ENCODE results near the gene SLC25A42.
"Not testable (repeated sequence)": the region's sequence is repeated elsewhere in the genome, so short reads cannot be mapped to it uniquely, and the experiment has no call there.

Gene SLC25A42

GRCh38 chr19:19145684-19146608 lies 82.2 kb downstream of the SLC25A42 start:
- TF ChIP-seq CTCF (conservative IDR thresholded peaks at IDR 0.05; ENCODE audit: low read depth), result peak; percentile 98
- POLR2A ChIA-PET (ENCODE audit: low non-redundant PET), result no interaction called here
- DNase-seq (ENCODE audit: low spot score), result peak; percentile 53
- CTCF ChIA-PET, result interaction anchor here (0.5 to 2.1 kb wide), 19 partner anchors 11 to 1326 kb away, joined by 3 to 13 read pairs (median 3); no protein-coding TSS in a partner anchor
- no peak overlapping the region for H3K27ac ChIP-seq

GRCh38 chr19:19146865-19147264 lies 83.1 kb downstream of the SLC25A42 start:
- no peak overlapping the region for H3K27ac ChIP-seq
- TF ChIP-seq CTCF (conservative IDR thresholded peaks at IDR 0.05; ENCODE audit: low read depth), result no peak
- CTCF ChIA-PET, result interaction anchor here (0.7 to 2.1 kb wide), 6 partner anchors 10 to 343 kb away, joined by 3 to 13 read pairs (median 6); no protein-coding TSS in a partner anchor
- POLR2A ChIA-PET (ENCODE audit: low non-redundant PET), result interaction anchor here (0.8 kb wide), 1 partner anchor 9 kb away, joined by 3 read pairs; no protein-coding TSS in a partner anchor
- DNase-seq (ENCODE audit: low spot score), result no peak

- no peak overlapping the region for H3K27ac ChIP-seq
- TF ChIP-seq CTCF (conservative IDR thresholded peaks at IDR 0.05; ENCODE audit: low read depth), result no peak
- POLR2A ChIA-PET (ENCODE audit: low non-redundant PET), result interaction anchor here (0.6 to 0.8 kb wide), 2 partner anchors 9 to 247 kb away, joined by 3 read pairs; no protein-coding TSS in a partner anchor
- no peak for DNase-seq (ENCODE audit: low spot score)
- CTCF ChIA-PET, result interaction anchor here (0.6 to 2.1 kb wide), 6 partner anchors 9 to 342 kb away, joined by 3 to 13 read pairs (median 5); no protein-coding TSS in a partner anchor
Observed at GRCh38 chr19:19147344-19147743, 83.5 kb downstream of the SLC25A42 start.

- H3K27ac ChIP-seq, result 0 out of 2 replicates have a peak overlapping the region, but pooled peaks have one; percentile 6
- POLR2A ChIA-PET (ENCODE audit: low non-redundant PET), result not testable (repeated sequence)
- CTCF ChIA-PET, result interaction anchor here (0.7 to 0.8 kb wide), 3 partner anchors 9 to 655 kb away, joined by 3 to 5 read pairs (median 3); no protein-coding TSS in a partner anchor
Observed at GRCh38 chr19:19148504-19148903, 84.7 kb downstream of the SLC25A42 start.

GRCh38 chr19:19149435-19149834 lies 85.6 kb downstream of the SLC25A42 start:
- no peak for TF ChIP-seq CTCF (conservative IDR thresholded peaks at IDR 0.05; ENCODE audit: low read depth)
- H3K27ac ChIP-seq, result peak overlapping the region; percentile 6; the same call in 1 of the 2 replicates
- DNase-seq (ENCODE audit: low spot score), result no peak
- CTCF ChIA-PET, result interaction anchor here (0.6 kb wide), 1 partner anchor 126 kb away, joined by 3 read pairs; no protein-coding TSS in a partner anchor
- POLR2A ChIA-PET (ENCODE audit: low non-redundant PET), result no interaction called here

More at GRCh38 chr19:19148504-19148903, 84.7 kb downstream of the SLC25A42 start:
- not testable (repeated sequence) for DNase-seq (ENCODE audit: low spot score)

- ChIA-PET POLR2A (ENCODE audit: low non-redundant PET) (no interaction called here), CTCF (interaction anchor here (0.7 kb wide), 1 partner anchor 24 kb away, joined by 3 read pairs; no protein-coding TSS in a partner anchor)
- no peak overlapping the region for H3K27ac ChIP-seq
- DNase-seq (ENCODE audit: low spot score), result no peak
- no peak for TF ChIP-seq CTCF (conservative IDR thresholded peaks at IDR 0.05; ENCODE audit: low read depth)
Observed at GRCh38 chr19:19151418-19151817, 87.6 kb downstream of the SLC25A42 start.
